Measurements from ENCODE around the gene RAD9A. TPM values are rescaled to one million over a fixed set of nuclear protein-coding genes. Genes with fewer than 3 reads are reported as not detected.
A peak's percentile ranks its signal among the peaks of the same experiment; 100 is the strongest.

The RAD9A gene
- total RNA-seq (2014; rRNA removed; shearing (Covaris generic)): 20.3 and 38.1 TPM in 2 replicates

DNA sequence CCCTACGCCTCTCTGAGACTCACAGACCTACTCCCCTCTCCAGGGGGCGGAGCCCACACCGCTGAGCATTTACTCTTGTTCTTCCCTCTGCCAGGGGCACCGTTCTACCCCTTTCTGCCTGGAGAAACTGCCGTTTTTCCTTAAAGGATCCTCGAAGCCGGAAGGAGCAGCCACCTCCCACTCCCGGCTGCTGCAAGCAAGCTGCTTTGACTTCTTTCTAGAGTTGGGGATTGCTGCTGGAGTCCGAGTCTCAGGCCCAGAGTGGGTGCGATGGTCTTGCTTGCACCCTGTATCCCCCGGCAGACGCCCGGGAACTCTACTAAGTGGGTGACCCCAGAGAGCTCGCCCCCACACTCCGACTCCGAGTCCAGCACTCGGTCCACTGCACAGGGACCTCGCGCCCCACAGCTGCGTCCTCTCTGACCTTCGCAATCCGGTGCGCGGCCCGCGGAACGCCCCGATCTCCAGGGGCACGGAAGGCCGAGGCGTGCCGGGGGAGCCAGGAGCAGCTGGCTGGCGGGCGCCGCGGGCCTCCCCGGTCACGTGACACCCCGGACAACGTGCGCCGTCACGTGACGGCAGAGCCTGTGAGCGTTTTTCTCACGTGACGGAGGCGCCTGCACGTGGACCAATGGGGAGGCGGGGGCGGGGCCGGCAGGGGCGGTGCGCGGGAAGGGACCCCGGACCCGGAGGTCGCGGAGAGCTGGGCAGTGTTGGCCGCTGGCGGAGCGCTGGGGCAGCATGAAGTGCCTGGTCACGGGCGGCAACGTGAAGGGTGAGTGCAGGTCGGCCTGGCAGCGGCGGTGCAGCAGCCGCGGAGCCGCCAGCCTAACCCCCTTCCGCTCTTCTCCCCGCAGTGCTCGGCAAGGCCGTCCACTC lies at the start of gene RAD9A:
TSS of gene RAD9A (plus strand) at position 683 of the 879 bp plus-strand sequence. CDS start at position 742, 59 bp downstream.
- DNase-seq (ENCODE audit: low spot score): peak; percentile 93
- in situ Hi-C loops (cut with HindIII; ENCODE audit: low sequenced_read_pairs): no loop called here

DNA sequence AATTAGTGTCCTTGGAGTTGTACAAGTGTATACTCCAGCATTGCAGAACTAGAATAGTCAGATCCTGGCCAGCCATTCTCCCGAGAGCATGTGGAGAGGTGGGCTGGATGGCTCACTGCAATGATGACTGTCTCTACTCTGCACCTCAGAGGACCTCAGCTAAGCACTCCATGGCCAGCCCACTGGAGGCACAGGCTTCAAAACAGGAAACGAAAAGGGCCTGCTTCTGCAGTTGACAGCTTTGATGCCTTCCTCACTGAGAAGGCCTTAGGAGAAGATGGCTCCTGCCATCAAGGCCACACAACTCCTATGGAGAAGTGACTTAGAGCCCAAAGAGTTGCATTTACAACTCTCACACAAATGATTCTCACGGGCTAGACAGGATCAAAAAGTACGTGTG lies 47.5 kb upstream of the RAD9A start:
- no peak for DNase-seq (ENCODE audit: low spot score)
- in situ Hi-C loops (cut with HindIII; ENCODE audit: low sequenced_read_pairs): no loop called here

DNA sequence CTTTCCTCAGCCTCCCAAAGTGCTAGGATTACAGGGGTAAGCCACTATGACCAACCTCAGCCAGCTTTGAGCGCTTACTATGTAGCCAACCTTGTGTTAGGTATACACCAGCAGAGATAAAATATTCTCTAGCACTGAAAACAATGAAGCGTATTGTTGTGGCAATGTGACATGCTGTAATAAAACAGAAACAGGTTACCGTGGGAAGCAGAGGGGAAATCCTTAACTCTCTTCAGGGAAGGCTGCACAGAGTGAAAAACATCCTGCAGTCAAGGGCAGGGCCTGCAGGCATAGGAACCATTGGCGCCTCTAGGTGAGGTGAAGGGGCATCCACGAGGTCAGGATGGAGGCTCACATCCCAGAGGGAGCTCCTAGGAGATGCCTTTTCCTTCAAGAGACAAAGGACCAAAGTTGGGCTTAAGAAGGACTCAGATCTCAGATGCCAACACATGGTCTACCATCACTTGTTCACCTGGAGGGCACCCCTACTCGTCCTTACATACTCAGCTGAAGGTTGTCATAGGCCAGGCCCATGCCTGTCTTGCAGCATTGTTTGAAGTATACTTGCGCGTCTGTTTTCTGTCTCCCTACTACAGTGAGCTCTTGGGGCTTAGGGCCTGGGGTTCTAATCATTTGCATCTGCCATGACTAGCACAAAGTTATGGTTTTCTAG lies 46.4 kb upstream of the RAD9A start:
- DNase-seq (ENCODE audit: low spot score): no peak
- in situ Hi-C loops (cut with HindIII; ENCODE audit: low sequenced_read_pairs): no loop called here

DNA sequence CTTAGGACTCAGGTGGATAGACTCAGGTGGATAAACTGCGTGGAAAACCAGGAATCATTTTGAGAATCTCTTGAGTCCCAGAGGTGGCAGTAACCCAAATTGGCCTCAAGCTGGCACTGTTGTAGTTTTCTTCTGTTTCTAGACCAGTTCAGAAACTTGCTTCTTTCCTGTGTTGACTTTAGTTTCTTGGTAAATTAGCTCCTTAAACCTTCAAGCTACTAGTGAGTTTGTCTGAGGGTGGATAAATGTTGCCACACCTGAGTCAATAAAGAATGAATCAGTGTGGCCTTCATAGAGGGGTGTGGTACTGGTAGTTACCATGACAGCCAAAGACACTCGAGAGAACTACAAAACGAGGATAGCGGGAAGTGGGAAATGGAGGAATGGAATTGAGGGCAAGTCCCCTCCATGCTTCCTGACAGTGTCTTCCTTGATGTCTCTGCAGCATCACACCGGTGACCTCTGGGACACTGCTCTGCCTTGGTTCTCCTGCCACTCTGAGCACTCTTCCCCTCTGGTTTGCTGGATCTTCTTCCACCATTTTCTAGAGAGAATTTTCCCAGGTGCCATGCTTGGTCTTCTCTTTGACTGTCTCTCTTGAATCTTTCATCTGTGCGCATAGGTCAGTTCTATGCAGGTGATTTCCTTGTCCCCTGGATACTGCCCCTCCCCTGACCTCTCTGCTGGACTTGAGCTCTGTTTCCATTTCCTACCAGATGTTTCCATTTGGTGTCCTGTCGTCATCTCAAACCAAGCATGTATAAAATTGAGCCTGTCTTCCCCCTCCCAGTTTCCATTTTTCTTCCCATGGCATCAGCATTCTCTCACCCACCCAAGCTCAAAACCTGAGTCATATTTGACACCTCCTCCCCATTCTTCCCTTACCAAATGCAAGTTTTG lies 45.6 kb upstream of the RAD9A start:
- in situ Hi-C loops (cut with HindIII; ENCODE audit: low sequenced_read_pairs): no loop called here
- peak; percentile 33 for DNase-seq (ENCODE audit: low spot score)

DNA sequence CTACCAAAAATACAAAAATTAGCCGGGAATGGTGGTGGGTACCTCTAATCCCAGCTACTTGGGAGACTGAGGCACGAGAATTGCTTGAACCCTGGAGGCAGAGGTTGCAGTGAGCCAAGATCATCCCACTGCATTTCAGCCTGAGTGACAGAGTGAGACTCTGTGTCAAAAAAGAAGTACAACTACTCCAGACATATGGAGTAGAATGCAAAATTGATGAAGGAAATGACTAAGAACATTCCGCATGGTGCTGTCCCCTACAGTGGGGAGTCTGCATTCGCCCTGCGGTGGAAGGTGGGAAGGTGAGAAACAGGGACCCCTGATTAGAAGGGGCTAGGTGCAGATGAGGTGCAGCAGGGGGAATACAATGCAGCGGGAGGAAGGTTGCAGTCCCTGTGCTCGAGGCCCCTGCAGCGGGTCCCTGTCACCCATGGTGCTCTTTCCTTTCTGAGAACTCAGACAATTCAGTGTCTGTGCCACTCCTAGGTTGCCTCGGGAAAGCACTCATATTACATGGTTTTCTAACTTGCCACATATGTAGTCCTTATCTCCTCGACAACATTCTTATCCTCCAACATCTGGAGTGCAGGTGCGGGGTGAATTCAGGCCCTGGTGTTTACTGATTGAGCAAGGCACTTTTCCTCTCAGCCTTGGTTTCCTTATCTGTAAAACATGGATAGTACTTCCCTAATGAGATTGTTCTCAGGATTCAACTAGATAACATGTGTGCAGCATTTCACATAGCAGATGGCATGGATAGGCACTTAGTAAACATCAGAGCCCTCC lies 43.6 kb upstream of the RAD9A start:
- no peak for DNase-seq (ENCODE audit: low spot score)
- in situ Hi-C loops (cut with HindIII; ENCODE audit: low sequenced_read_pairs): no loop called here

DNA sequence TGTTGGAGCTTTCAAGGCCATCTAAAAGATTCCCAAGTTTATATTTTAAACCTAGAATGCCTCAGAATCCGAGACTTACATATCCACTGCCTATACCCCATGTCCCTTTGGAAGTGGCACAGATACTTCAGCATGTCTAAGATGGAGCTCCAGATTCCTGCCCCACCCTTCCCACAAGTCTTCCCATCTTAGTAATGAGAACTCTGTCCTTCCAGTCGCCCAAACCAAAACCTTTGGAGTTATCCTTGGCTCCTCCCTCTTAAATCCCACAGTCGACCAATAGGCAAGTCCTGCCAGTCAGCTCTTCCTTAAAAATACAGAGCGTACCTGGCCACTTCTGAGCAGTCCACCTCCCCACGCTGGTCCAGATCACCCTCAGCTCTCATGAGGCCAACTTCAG lies 42.8 kb upstream of the RAD9A start:
- in situ Hi-C loops (cut with HindIII; ENCODE audit: low sequenced_read_pairs): no loop called here
- DNase-seq (ENCODE audit: low spot score): no peak

DNA sequence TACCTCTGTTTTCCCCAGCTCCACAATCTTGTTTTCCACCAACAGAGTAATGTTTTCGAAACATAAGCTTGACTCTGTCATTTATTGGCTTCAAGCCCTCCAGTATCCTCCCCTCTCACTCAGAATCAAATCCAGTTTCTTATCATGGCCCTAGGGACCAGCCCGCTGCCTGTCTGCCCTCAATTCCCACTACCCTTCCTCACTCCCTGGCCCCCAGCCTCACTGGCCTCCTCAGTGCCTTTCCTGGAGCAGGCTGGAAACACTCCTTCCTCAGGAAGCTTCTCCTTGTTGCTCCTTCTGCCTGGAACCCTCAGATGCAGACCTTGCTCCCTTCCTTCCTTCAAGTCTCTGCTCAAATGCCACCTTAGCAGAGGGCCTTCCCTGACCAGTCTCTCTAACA lies 42.3 kb upstream of the RAD9A start:
- no peak for DNase-seq (ENCODE audit: low spot score)
- in situ Hi-C loops (cut with HindIII; ENCODE audit: low sequenced_read_pairs): no loop called here

DNA sequence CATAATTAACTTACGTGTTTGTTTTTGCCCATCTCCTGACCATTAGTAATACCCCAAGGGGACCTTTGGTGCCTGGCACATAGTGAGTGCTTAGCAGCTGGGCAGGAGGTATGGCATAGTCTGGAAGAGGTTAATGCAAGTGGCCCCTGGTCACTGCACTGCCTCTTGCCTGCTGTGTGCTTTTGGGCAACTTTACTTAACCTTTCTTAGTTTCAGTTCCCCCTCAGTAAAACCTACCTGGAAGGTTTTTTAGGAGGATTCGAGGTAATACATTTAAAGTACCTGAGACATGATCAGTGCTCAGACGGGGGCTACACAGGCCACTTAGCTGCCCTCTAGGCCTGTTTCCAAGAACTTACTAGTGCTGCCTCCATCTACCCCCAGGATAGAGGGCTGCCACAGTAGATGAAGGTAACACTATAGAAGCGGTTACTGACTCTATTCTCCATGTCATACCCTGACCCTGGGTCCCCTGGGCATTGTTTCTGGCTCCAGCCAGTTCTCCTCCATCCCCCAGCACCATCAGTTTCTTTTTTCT lies 41.8 kb upstream of the RAD9A start:
- no peak for DNase-seq (ENCODE audit: low spot score)
- in situ Hi-C loops (cut with HindIII; ENCODE audit: low sequenced_read_pairs): no loop called here

DNA sequence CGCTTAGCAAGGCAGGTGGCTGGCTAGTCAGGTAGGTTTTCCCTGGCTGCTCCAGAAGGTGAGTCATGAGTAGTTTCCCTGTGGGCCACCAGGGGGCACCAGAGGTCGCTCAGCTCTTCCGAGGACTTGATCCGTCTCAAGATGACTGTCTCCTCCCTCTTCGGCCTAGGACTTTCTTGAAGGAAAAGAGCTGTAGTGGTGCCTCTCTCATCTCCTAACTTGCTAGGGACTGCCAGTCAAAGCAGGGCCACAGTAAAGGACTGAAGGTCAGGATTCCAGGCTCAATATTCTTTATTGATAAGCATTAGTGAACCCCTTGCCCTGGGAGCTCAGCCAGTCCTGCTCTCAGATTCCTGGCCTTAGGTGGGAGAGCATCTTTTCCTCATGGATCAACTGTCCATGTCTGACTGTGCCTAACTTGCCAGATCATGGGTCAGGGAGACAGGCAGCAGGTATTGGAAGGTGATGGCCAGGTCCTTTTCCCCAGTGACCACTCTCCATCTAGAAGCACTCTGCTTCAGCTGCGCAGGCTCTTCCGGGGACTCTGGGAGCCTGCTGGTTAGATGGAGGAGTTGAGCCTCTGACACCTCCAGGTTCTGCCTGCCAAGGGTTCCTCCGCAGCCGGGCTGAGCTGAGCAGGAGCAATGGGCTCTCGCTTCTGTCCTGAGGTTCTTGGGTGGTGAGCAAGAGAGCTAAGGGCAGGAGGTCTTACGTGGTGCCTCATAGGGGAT lies 40.3 kb upstream of the RAD9A start:
- in situ Hi-C loops (cut with HindIII; ENCODE audit: low sequenced_read_pairs): no loop called here
- DNase-seq (ENCODE audit: low spot score): peak; percentile 86

DNA sequence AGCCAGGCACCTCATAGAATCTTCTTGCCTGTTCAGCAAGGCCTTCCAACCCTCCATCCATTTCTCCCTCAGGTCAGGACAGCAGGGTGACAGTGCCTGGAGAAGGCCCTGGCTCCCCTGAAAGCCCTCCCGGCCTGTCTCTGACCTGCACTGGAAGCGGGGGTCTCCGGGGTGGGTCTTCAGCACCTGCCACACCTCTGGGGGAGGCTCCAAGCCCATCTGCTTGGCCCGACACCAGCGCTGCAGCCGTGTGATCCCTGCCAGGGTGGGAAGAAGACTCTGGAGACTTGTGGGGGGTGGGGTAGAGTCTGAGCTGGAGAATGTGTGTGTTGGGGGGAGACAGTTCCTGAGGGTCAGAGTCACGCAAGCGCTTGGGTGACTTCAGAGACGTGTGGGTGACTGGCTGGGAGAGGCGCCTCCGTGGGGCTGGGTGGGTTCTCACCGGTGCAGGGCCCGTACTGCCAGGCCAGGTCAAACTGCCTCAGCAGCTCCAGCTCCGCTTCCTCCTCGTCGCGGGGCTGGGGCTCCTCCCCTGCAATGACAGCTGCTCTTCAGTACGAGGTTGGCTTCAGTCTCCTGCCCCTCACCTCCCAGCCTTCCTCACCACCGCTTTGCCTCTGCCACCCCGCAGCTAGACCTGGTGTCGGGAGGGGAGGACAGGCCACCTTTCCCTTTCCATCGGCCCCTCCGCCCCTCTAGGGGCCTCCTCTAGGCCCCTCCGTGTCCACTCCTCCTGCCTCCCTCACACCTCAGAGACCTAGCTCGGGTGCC lies 39.1 kb upstream of the RAD9A start:
- in situ Hi-C loops (cut with HindIII; ENCODE audit: low sequenced_read_pairs): no loop called here
- DNase-seq (ENCODE audit: low spot score): no peak

DNA sequence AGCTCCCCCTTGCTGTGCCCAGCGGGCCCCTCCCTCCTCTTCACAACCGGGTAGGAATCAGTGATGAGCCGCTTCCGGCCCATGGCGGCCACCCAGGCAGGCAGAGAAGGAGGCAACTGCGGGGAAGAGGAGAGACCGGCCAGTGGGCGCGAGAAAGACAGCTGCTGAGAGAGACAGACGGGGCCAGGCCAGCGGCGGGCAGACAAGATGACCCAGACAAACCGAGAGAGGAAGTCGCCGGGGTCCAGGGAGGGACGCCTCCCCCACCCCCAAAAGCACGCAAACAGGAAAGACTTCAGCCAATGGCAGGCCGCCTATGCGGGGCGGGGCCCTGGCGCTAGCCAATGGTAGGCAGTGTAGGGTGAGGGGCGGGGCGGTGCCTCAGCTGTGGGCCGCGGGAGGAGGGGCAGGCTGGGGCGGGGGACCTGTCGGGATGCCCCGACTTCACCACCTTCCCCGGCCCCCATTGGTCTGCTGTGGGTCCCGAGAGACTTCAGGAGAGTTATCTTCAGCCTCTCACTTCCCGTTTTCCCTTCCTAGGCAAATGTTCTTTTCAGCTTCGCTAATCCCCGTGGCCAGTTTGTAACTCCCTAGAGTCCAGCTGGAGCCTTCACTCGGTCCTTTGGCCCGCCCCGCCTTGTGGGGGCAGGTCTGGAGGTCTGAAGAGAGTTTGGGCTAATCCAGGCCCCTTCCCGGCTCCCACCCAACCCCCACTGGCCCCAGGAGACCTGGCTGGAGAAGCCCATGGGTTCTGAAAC lies 38.3 kb upstream of the RAD9A start, which contains the start of gene POLD4:
TSS of gene POLD4 (minus strand) at position 230 of the 758 bp plus-strand sequence. CDS start at position 83, 147 bp downstream.
- peak; percentile 96 for DNase-seq (ENCODE audit: low spot score)
- in situ Hi-C loops (cut with HindIII; ENCODE audit: low sequenced_read_pairs): no loop called here

DNA sequence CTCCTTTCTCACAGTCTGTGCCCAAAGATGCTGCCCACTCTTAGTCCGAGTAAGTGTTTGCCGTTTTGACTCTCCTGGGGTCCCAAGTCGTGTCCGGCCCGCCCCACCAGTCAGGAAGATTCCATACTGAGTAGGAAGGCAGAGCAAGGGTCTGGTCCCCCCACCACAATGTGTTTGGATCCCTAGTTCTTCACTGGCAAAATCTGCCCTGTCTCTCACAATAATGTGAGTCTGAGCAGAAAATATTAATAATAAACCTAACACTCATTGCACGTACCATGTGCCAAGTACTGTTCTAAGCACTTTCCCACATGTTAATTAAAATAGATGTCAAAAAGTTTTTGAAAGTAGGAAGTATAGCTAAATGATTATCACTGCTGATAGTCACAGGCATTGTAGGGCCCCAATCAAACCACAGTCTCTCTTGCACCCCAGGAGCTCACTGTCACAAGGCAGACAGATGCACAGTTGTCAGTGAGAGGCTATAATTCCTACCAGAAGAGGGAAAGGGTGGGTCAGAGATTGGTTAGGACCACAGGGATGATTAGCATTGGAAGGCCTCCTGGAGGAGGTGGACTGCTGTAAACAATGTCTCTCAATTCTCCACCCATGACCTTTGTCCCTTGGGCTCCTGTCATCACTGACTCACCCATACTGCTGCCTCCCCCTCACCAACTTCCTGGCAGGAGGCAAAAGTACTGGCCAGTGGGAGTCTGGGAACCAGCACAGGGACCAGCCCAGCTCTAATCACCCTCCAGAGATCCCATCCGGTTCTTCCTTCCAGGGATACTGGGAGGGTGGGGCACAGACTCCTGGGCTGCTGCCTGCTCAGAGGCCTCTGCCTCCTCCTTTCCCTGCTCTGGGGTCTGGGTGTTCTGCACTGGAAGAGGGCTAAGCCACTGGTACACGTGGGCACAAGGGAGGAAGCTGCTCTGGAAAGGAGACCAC lies 37.4 kb upstream of the RAD9A start:
- in situ Hi-C loops (cut with HindIII; ENCODE audit: low sequenced_read_pairs): no loop called here
- DNase-seq (ENCODE audit: low spot score): no peak

DNA sequence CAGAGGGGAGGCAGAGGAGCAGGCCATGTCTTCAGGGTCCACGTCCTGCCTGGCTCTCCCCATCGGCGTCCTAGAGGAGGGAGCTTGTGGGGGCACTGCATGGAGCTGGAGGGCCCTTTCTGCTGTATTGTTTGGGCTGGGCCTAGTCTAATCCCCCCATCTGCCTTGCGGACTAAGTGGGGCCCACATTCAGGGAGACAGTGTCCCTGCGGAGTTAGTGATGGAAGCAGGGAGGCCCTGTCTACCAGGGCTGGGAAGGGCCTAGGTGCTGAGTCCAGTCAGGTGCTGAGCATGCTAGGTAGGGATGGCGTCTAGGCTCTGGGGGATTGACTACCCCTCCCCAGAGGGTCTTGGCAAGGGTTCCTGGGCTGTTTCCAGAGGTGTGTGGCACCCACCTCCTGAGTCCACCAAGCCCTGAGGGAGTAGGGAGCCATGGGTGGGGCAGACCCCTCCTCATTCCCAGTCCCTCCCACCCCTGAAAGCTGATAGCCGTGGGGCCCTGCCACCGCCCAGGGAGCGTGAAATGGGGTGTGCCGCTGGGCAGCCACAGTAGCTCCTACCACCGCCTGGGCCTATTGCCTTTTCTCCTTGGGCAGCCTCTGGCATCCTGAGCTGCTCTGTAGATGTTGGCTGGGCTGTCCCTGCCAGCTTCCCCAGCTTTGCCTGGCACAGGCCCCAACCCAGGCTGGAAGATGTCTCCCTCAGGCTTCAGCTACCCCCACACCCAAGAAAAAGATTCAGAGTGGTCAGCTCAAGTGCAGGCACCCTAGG lies 36.6 kb upstream of the RAD9A start:
- no peak for DNase-seq (ENCODE audit: low spot score)
- in situ Hi-C loops (cut with HindIII; ENCODE audit: low sequenced_read_pairs): no loop called here

DNA sequence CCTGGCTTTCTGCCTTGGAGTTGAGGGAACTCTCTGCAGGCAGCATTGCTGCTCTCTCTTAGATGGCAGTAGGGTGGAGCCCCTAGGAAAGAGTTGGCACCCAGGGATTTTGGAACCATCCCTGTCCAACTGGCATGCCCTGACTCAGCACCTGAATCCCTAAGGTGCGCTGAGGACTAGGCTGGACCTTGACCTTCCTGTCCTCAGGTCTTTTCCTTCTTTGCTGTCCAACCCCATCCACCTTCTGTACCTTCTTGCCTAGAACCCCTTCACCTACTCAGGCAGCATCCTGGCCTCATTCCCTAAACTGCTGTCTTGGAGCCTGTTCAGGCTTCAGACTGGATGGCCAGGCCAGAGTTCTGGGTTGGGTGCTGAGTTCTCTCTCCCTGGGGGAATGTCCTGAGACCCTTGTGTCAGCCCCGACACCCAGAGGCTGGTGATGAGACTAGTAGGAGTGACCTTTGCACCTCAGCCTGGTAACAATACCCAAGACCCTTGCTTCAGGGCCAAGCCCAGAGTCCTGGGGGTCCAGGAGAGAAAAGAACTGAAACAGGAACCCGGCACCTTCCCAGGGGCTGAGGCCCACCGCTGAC lies 35.9 kb upstream of the RAD9A start:
- no peak for DNase-seq (ENCODE audit: low spot score)
- in situ Hi-C loops (cut with HindIII; ENCODE audit: low sequenced_read_pairs): no loop called here
